ENCODE results near the gene RIF1.
A peak's percentile ranks its signal among the peaks of the same experiment; 100 is the strongest.
"Not testable (repeated sequence)": the region's sequence is repeated elsewhere in the genome, so short reads cannot be mapped to it uniquely, and the experiment has no call there.

RIF1 gene

DNA sequence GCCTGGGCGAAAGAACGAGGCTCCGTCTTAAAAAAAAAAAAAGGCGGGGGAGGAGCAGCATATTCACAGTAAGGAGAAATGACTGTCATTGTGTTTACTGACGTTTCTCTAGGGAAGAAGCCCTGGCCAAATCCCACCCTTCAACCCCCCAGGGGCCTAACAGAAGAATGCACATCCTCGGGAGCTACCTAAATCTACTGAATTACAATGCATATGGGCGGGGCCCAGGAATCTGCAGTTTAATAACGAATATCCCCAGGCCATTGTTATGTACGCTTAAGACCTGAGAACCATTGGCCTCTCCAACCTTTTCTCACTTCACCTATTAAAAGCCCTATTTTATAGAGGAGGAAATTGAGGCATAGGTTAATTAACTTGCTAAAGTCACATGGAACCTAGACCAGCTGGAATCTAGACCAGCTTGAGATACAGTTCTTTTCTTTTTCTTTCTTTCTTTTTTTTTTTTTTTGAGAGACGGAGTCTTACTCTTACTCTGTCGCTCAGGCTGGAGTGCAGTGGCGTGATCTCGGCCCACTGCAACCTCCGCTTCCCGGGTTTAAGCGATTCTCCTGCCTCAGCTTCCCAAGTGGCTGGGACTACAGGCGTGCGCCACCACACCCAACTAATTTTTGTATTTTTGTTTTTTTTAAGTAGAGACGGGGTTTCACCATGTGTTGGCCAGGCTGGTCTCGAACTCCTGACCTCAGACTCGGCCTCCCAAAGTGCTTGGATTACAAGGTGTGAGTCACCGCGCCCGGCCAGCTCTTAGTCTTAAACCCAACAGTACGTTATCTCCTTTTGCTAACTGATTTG is 708 bp upstream of the RIF1 start (continued):
- TF ChIP-seq, protein P1, sequence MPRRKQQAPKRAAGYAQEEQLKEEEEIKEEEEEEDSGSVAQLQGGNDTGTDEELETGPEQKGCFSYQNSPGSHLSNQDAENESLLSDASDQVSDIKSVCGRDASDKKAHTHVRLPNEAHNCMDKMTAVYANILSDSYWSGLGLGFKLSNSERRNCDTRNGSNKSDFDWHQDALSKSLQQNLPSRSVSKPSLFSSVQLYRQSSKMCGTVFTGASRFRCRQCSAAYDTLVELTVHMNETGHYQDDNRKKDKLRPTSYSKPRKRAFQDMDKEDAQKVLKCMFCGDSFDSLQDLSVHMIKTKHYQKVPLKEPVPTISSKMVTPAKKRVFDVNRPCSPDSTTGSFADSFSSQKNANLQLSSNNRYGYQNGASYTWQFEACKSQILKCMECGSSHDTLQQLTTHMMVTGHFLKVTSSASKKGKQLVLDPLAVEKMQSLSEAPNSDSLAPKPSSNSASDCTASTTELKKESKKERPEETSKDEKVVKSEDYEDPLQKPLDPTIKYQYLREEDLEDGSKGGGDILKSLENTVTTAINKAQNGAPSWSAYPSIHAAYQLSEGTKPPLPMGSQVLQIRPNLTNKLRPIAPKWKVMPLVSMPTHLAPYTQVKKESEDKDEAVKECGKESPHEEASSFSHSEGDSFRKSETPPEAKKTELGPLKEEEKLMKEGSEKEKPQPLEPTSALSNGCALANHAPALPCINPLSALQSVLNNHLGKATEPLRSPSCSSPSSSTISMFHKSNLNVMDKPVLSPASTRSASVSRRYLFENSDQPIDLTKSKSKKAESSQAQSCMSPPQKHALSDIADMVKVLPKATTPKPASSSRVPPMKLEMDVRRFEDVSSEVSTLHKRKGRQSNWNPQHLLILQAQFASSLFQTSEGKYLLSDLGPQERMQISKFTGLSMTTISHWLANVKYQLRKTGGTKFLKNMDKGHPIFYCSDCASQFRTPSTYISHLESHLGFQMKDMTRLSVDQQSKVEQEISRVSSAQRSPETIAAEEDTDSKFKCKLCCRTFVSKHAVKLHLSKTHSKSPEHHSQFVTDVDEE (CRISPR knock-in tag; IDR thresholded peaks at IDR 0.05): no peak
- TF ChIP-seq, protein P2, sequence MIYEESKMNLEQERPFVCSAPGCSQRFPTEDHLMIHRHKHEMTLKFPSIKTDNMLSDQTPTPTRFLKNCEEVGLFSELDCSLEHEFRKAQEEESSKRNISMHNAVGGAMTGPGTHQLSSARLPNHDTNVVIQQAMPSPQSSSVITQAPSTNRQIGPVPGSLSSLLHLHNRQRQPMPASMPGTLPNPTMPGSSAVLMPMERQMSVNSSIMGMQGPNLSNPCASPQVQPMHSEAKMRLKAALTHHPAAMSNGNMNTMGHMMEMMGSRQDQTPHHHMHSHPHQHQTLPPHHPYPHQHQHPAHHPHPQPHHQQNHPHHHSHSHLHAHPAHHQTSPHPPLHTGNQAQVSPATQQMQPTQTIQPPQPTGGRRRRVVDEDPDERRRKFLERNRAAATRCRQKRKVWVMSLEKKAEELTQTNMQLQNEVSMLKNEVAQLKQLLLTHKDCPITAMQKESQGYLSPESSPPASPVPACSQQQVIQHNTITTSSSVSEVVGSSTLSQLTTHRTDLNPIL (CRISPR knock-in tag; IDR thresholded peaks at IDR 0.05; ENCODE audit: low read depth): no peak
- TF ChIP-seq ISL1 (CRISPR knock-in tag; IDR thresholded peaks at IDR 0.05) (no peak), RARB (CRISPR knock-in tag; IDR thresholded peaks at IDR 0.05) (no peak), ZC3H10 (CRISPR knock-in tag; IDR thresholded peaks at IDR 0.05) (no peak), ZFP30 (CRISPR knock-in tag; IDR thresholded peaks at IDR 0.05) (no peak), ARNTL (CRISPR knock-in tag; IDR thresholded peaks at IDR 0.05; ENCODE audit: borderline replicate concordance, low read depth) (no peak)

GRCh38 chr2:151410485-151410834 is 758 bp downstream of the RIF1 start:
- peak; percentile 38 for ATAC-seq
- TF ChIP-seq TOX (CRISPR knock-in tag; IDR thresholded peaks at IDR 0.05; ENCODE audit: borderline replicate concordance): no peak
- no peak for TF ChIP-seq SNAI2 (CRISPR knock-in tag; IDR thresholded peaks at IDR 0.05)
- TF ChIP-seq CSDC2 (CRISPR knock-in tag; IDR thresholded peaks at IDR 0.05): no peak
- TF ChIP-seq BACH2 (CRISPR knock-in tag; IDR thresholded peaks at IDR 0.05; ENCODE audit: borderline replicate concordance): no peak
- no peak for TF ChIP-seq ZNF565 (CRISPR knock-in tag; conservative IDR thresholded peaks at IDR 0.05; ENCODE audit: low read depth)
- TF ChIP-seq PPARA (CRISPR knock-in tag; IDR thresholded peaks at IDR 0.05; ENCODE audit: borderline replicate concordance): no peak
- TF ChIP-seq OSR1 (CRISPR knock-in tag; IDR thresholded peaks at IDR 0.05): no peak
- no peak for TF ChIP-seq TCF4 (CRISPR knock-in tag; IDR thresholded peaks at IDR 0.05; ENCODE audit: borderline replicate concordance)
- TF ChIP-seq ISL1 (CRISPR knock-in tag; IDR thresholded peaks at IDR 0.05): no peak
- no peak for TF ChIP-seq RARB (CRISPR knock-in tag; IDR thresholded peaks at IDR 0.05)
- TF ChIP-seq, protein P3, sequence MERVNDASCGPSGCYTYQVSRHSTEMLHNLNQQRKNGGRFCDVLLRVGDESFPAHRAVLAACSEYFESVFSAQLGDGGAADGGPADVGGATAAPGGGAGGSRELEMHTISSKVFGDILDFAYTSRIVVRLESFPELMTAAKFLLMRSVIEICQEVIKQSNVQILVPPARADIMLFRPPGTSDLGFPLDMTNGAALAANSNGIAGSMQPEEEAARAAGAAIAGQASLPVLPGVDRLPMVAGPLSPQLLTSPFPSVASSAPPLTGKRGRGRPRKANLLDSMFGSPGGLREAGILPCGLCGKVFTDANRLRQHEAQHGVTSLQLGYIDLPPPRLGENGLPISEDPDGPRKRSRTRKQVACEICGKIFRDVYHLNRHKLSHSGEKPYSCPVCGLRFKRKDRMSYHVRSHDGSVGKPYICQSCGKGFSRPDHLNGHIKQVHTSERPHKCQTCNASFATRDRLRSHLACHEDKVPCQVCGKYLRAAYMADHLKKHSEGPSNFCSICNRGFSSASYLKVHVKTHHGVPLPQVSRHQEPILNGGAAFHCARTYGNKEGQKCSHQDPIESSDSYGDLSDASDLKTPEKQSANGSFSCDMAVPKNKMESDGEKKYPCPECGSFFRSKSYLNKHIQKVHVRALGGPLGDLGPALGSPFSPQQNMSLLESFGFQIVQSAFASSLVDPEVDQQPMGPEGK (CRISPR knock-in tag; IDR thresholded peaks at IDR 0.05; ENCODE audit: borderline replicate concordance): no peak
- no peak for TF ChIP-seq ZC3H10 (CRISPR knock-in tag; IDR thresholded peaks at IDR 0.05)
- TF ChIP-seq ZNF70 (CRISPR knock-in tag; IDR thresholded peaks at IDR 0.05): no peak

DNA sequence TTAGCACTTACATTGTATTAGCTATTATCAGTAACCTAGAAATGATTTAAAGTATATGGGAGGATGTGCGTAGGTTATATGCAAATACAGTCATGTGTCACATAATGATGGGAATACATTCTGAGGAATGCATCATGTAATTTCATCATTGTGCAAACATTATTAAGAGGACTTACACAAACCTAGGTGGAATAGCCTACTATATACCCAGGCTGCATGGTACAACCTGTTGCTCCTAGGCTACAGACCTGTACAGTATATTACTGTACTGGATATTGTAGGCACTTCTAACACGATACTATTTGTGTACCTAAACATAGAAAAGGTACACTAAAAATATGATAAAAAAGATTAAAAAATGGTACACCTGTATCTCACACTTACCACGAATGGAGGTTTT is 7.9 kb downstream of the RIF1 start:
- no peak for ATAC-seq
- TF ChIP-seq RARB (CRISPR knock-in tag; IDR thresholded peaks at IDR 0.05) (no peak), PPARA (CRISPR knock-in tag; IDR thresholded peaks at IDR 0.05; ENCODE audit: borderline replicate concordance) (no peak), GLIS3 (CRISPR knock-in tag; IDR thresholded peaks at IDR 0.05) (no peak), TCF4 (CRISPR knock-in tag; IDR thresholded peaks at IDR 0.05; ENCODE audit: borderline replicate concordance) (no peak), ZNF565 (CRISPR knock-in tag; conservative IDR thresholded peaks at IDR 0.05; ENCODE audit: low read depth) (no peak), ZFP30 (CRISPR knock-in tag; IDR thresholded peaks at IDR 0.05) (no peak), BACH2 (CRISPR knock-in tag; IDR thresholded peaks at IDR 0.05; ENCODE audit: borderline replicate concordance) (no peak)

DNA sequence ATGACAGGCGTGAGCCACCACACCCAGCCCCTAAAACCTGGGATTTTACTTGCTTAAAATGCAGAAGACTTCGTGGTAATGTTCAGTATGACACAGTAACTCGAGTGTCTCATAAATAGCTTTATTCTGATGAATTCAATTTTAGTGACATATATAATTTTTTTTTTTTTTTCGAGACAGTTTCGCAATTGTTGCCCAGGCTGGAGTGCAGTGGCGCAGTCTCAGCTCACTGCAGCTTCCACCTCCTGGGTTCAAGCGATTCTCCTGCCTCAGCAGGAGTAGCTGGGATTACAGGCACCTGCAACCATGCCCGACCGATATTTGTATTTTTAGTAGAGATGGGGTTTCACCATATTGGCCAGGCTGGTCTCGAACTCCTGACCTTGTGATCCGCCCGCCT is 12.0 kb downstream of the RIF1 start:
- ATAC-seq: not testable (repeated sequence)

- no peak for ATAC-seq
- TF ChIP-seq ISL1 (CRISPR knock-in tag; IDR thresholded peaks at IDR 0.05): no peak
Observed at GRCh38 chr2:151422917-151423439, 13.3 kb downstream of the RIF1 start.

- ATAC-seq: no peak
- TF ChIP-seq, protein P3 (CRISPR knock-in tag; IDR thresholded peaks at IDR 0.05; ENCODE audit: borderline replicate concordance): no peak
- TF ChIP-seq, protein P1 (CRISPR knock-in tag; IDR thresholded peaks at IDR 0.05): no peak
- no peak for TF ChIP-seq CSRNP3 (CRISPR knock-in tag; IDR thresholded peaks at IDR 0.05)
Observed at GRCh38 chr2:151423760-151424159, 14.1 kb downstream of the RIF1 start.
